Measurements from ENCODE around the gene STAT5B. TPM values are rescaled to one million over a fixed set of nuclear protein-coding genes. Genes with fewer than 3 reads are reported as not detected.

STAT5B gene
- total RNA-seq, 2 experiments from 2014 or later: 112 to 116 TPM

DNA sequence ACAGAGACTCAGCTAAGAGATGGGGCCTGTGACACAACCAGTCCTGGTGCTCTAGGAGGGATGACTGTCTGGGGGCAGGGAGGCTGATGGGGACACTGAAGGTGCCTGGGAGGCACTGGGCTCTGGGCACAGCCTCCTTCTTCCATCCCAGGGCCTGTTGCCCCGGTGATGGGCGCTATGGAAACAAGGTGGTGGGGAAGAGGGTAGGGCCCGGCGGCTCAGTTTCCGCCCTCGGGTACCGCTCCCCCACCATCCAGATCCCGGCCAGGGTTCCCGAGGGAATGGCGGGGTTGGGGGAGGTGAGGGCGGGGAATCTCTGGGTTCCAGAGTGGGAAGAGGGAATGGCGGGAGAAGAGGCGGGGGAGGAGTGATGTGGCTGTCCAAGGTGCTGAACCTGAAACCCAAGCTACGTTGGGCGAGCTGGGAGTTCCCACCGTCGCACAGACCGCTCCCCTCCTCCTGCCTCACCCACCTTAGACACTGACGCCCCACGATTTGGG lies 96.2 kb downstream of the STAT5B start:
- Mint-ChIP-seq H3K27me3 (peaks cover 36% of the 10 kb centered on the region), H3K4me1 (peaks cover 51% of the 10 kb centered on the region), H3K9me3 (ENCODE audit: low read depth) (no peaks in the 10 kb centered on the region), H3K36me3 (no peaks in the 10 kb centered on the region), H3K27ac (no peak overlapping the region), H3K4me3 (no peak overlapping the region)
- CTCF ChIA-PET: interaction anchor here (1.1 to 5.2 kb wide), 11 partner anchors 10 to 349 kb away, joined by 3 to 29 read pairs (median 7); partner anchors contain the start of genes GHDC, KAT2A and NKIRAS2
- no peak for DNase-seq
- no peak for ATAC-seq

- Mint-ChIP-seq H3K4me1 (peaks cover 46% of the 10 kb centered on the region), H3K36me3 (no peaks in the 10 kb centered on the region), H3K9me3 (ENCODE audit: low read depth) (no peaks in the 10 kb centered on the region), H3K4me3 (no peak overlapping the region), H3K27me3 (peaks cover 36% of the 10 kb centered on the region), H3K27ac (no peak overlapping the region)
- DNase-seq: no peak
- ATAC-seq: no peak
- CTCF ChIA-PET: interaction anchor here (0.5 to 3.6 kb wide), 10 partner anchors 11 to 216 kb away, joined by 3 to 26 read pairs (median 4); partner anchors contain the start of gene GHDC
These were observed 96.9 kb downstream of the STAT5B start for GRCh38 chr17:42179335-42179734.

DNA sequence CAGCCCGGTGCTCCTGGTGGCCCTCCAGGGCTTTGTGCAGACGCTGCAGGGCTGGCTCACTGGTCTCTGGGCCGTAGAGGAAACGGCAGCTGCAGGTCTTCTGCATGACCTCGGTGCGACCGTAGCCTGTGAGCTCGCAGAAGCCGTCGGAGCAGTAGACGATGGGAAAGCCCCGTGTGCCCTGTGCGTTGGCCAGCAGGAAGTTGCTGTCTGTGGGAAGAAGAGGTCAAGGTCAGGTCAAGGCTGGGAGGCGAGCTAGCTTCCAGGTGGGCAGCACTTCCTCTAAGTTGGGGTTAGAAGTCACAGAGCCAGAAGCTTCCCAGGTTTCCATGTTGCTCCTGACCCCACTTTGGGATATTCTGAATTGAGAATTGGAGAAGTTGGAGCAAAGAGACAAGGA lies 97.4 kb downstream of the STAT5B start:
- peaks cover 36% of the 10 kb centered on the region for H3K27me3 Mint-ChIP-seq
- H3K9me3 Mint-ChIP-seq (ENCODE audit: low read depth): no peaks in the 10 kb centered on the region
- no peaks in the 10 kb centered on the region for H3K36me3 Mint-ChIP-seq
- no peak overlapping the region for H3K27ac Mint-ChIP-seq
- ATAC-seq (no peak), DNase-seq (peak; percentile 55)
- peaks cover 44% of the 10 kb centered on the region for H3K4me1 Mint-ChIP-seq
- no peak overlapping the region for H3K4me3 Mint-ChIP-seq
- CTCF ChIA-PET: interaction anchor here (0.5 to 3.6 kb wide), 11 partner anchors 9 to 216 kb away, joined by 3 to 26 read pairs (median 3); partner anchors contain the start of gene GHDC

- no peak for ATAC-seq
- CTCF ChIA-PET: no interaction called here
- Mint-ChIP-seq H3K4me3 (no peak overlapping the region), H3K36me3 (no peaks in the 10 kb centered on the region), H3K27ac (no peak overlapping the region), H3K4me1 (peaks cover 32% of the 10 kb centered on the region), H3K9me3 (ENCODE audit: low read depth) (no peaks in the 10 kb centered on the region), H3K27me3 (peaks cover 32% of the 10 kb centered on the region)
- no peak for DNase-seq
These were observed 98.5 kb downstream of the STAT5B start for GRCh38 chr17:42177684-42178083.

GRCh38 chr17:42174126-42174783 lies 101.9 kb downstream of the STAT5B start:
- Mint-ChIP-seq H3K9me3 (ENCODE audit: low read depth) (no peaks in the 10 kb centered on the region), H3K27ac (no peak overlapping the region), H3K4me1 (peaks cover 13% of the 10 kb centered on the region), H3K27me3 (peaks cover 6% of the 10 kb centered on the region), H3K36me3 (no peaks in the 10 kb centered on the region), H3K4me3 (no peak overlapping the region)
- DNase-seq (no peak), ATAC-seq (no peak)
- CTCF ChIA-PET: no interaction called here

DNA sequence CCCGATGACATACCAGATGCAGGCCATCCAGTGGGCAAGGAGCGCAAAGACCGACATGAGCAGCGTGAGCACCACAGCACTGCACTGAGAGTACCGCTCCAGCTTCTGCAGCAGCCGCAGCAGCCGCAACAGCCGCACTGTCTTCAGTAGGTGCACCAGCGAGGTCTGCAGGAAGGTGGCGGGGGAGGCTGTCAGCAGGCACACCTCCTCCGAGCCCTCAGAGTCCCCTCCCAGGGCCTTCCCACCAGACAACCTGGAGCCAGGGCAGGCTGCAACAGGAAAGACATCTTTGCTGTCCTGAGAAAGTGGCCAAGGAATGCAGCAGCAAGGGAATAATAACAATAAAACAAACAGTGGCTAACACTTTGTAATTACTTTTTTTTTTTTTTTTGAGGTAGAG lies 104.4 kb downstream of the STAT5B start:
- Mint-ChIP-seq H3K4me1 (no peaks in the 10 kb centered on the region), H3K27ac (no peak overlapping the region), H3K9me3 (ENCODE audit: low read depth) (no peaks in the 10 kb centered on the region), H3K4me3 (no peak overlapping the region), H3K36me3 (no peaks in the 10 kb centered on the region), H3K27me3 (no peaks in the 10 kb centered on the region)
- ATAC-seq (no peak), DNase-seq (no peak)
- CTCF ChIA-PET: interaction anchor here (1.2 kb wide), 1 partner anchor 10 kb away, joined by 4 read pairs; no protein-coding TSS in a partner anchor

GRCh38 chr17:42169351-42169750 lies 106.8 kb downstream of the STAT5B start:
- DNase-seq: no peak
- ATAC-seq: no peak
- no peak overlapping the region for H3K27ac Mint-ChIP-seq
- H3K9me3 Mint-ChIP-seq (ENCODE audit: low read depth): no peaks in the 10 kb centered on the region
- CTCF ChIA-PET: no interaction called here
- H3K4me3 Mint-ChIP-seq: no peak overlapping the region
- H3K27me3 Mint-ChIP-seq: no peaks in the 10 kb centered on the region
- no peaks in the 10 kb centered on the region for H3K36me3 Mint-ChIP-seq
- H3K4me1 Mint-ChIP-seq: no peaks in the 10 kb centered on the region

GRCh38 chr17:42167807-42168206 lies 108.4 kb downstream of the STAT5B start:
- Mint-ChIP-seq H3K36me3 (no peaks in the 10 kb centered on the region), H3K9me3 (ENCODE audit: low read depth) (no peaks in the 10 kb centered on the region), H3K4me3 (no peak overlapping the region), H3K27ac (no peak overlapping the region), H3K27me3 (no peaks in the 10 kb centered on the region), H3K4me1 (no peaks in the 10 kb centered on the region)
- DNase-seq (no peak), ATAC-seq (no peak)
- CTCF ChIA-PET: interaction anchor here (0.5 to 1.7 kb wide), 3 partner anchors 11 to 153 kb away, joined by 3 read pairs; partner anchors contain the start of gene KCNH4

DNA sequence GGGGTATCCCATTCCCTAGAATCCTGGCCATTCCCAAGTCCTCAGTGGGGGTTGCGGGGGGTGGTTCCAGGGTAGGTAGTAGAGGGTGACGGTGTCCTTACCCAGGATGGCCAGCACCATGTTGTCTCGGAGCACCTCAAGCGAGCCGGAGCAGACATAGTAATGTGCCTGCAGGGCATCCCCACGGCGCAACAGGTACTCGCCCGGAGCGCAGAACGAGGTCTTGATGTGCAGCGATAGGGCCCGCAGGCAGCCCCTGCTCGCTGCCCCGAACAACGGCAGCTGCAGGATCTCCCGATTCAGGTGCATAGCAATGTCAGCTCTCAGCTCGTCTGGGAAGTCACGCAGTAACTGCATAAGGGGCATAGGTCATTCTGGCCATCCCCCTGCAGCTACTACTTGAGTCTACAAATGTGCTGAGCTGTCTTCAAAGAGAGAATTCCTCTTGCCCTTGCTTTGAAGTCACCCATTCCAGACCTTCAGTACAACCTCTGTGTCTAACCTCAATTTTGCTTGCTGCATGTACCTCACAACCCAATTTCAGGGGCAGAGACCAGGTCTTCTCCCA lies 109.9 kb downstream of the STAT5B start:
- Mint-ChIP-seq H3K9me3 (ENCODE audit: low read depth) (no peaks in the 10 kb centered on the region), H3K4me1 (no peaks in the 10 kb centered on the region), H3K36me3 (no peaks in the 10 kb centered on the region), H3K27me3 (no peaks in the 10 kb centered on the region), H3K27ac (no peak overlapping the region), H3K4me3 (no peak overlapping the region)
- DNase-seq (no peak), ATAC-seq (no peak)
- CTCF ChIA-PET: interaction anchor here (1.7 kb wide), 1 partner anchor 12 kb away, joined by 3 read pairs; no protein-coding TSS in a partner anchor

DNA sequence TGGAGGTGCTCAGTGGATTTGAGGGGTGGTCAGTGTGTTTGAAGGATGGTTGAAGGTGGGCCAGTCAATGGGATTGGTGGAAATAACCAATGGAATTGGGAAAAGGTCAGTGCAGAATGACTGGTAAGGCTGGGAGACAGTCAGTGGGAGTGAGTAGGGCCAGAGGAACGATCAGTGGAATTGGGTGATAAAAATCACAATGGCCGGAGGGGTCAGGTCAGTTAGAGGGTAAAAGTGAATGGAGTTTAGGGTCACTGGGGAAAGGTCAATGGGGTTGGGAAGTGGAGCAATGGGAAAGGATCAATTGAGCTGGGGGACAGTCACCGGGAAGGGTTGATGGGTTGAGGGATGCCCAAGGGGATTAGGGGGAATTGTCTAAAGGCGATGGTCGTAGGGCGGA lies 110.4 kb downstream of the STAT5B start:
- no peak for DNase-seq
- Mint-ChIP-seq H3K27me3 (no peaks in the 10 kb centered on the region), H3K4me1 (no peaks in the 10 kb centered on the region), H3K9me3 (ENCODE audit: low read depth) (no peaks in the 10 kb centered on the region), H3K4me3 (no peak overlapping the region), H3K27ac (no peak overlapping the region), H3K36me3 (no peaks in the 10 kb centered on the region)
- no peak for ATAC-seq
- CTCF ChIA-PET: no interaction called here

GRCh38 chr17:42163696-42164407 lies 112.3 kb downstream of the STAT5B start:
- no peaks in the 10 kb centered on the region for H3K4me1 Mint-ChIP-seq
- CTCF ChIA-PET: interaction anchor here (1.0 to 1.1 kb wide), 3 partner anchors 10 to 243 kb away, joined by 3 to 4 read pairs (median 3); no protein-coding TSS in a partner anchor
- H3K27me3 Mint-ChIP-seq: no peaks in the 10 kb centered on the region
- DNase-seq (no peak), ATAC-seq (no peak)
- H3K9me3 Mint-ChIP-seq (ENCODE audit: low read depth): no peaks in the 10 kb centered on the region
- H3K36me3 Mint-ChIP-seq: no peaks in the 10 kb centered on the region
- H3K4me3 Mint-ChIP-seq: no peak overlapping the region
- no peak overlapping the region for H3K27ac Mint-ChIP-seq

DNA sequence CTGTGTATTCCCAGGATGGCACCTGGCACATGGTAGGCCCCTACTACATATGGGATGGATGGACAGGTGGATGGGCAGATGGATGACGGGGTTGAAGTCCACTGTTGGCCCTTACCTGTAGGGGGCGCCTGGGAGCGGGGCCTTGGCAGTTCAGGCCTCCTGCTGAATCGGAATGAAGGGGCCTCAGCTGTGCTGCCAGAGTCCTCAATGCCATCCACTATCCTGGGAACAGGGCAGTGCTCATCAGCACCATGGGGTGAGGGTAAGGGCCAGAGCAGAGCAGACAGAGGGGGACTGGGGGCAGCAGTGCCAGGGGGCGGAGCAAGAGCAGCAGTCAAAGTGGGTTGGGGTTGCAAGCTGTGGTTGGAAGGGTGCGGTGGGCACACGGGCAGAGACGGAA lies 113.1 kb downstream of the STAT5B start:
- Mint-ChIP-seq H3K27me3 (no peaks in the 10 kb centered on the region), H3K4me3 (no peak overlapping the region), H3K4me1 (no peaks in the 10 kb centered on the region), H3K27ac (no peak overlapping the region), H3K9me3 (ENCODE audit: low read depth) (no peaks in the 10 kb centered on the region), H3K36me3 (no peaks in the 10 kb centered on the region)
- CTCF ChIA-PET: interaction anchor here (0.6 to 1.6 kb wide), 6 partner anchors 9 to 243 kb away, joined by 3 to 5 read pairs (median 4); partner anchors contain the start of genes DHX58 and KCNH4
- ATAC-seq (no peak), DNase-seq (peak; percentile 62)

- DNase-seq: no peak
- H3K4me3 Mint-ChIP-seq: no peak overlapping the region
- ATAC-seq: no peak
- H3K27me3 Mint-ChIP-seq: no peaks in the 10 kb centered on the region
- no peaks in the 10 kb centered on the region for H3K9me3 Mint-ChIP-seq (ENCODE audit: low read depth)
- CTCF ChIA-PET: no interaction called here
- H3K4me1 Mint-ChIP-seq: peaks cover 6% of the 10 kb centered on the region
- no peaks in the 10 kb centered on the region for H3K36me3 Mint-ChIP-seq
- no peak overlapping the region for H3K27ac Mint-ChIP-seq
These were observed 115.7 kb downstream of the STAT5B start for GRCh38 chr17:42160531-42160910.

Data from activated CD8-positive, alpha-beta memory T cell treated with anti-CD3 and anti-CD28 coated beads, Interleukin-2, amount 10 ng/mL, durations not matched to agents 7 days and 5 days (primary cell).